GM20000 (cell line): ENCODE results near the gene RANBP9.
A peak's percentile ranks its signal among the peaks of the same experiment; 100 is the strongest.

Experiments used
- DNase-seq: peaks from one replicate; pipeline ENCODE4 v3.0.0; 2012; ENCODE audit warnings: low spot score
- CTCF ChIP-seq: IDR thresholded peaks from 2 replicates; pipeline ENCODE4 v1.5.1; 2012; ENCODE audit warnings: mild to moderate bottlenecking, control low read depth; ENCODE audit errors: extremely low read depth, missing control alignments

The RANBP9 gene

GRCh38 chr6:13574571-13575376 is 136.9 kb downstream of the RANBP9 start, which contains the start of gene SIRT5:
Gene SIRT5 (plus strand): TSS chr6:13574601. CDS start chr6:13584111, 9,510 bp downstream.
- DNase-seq, result peak; percentile 80
- no peak for TF ChIP-seq CTCF

DNA sequence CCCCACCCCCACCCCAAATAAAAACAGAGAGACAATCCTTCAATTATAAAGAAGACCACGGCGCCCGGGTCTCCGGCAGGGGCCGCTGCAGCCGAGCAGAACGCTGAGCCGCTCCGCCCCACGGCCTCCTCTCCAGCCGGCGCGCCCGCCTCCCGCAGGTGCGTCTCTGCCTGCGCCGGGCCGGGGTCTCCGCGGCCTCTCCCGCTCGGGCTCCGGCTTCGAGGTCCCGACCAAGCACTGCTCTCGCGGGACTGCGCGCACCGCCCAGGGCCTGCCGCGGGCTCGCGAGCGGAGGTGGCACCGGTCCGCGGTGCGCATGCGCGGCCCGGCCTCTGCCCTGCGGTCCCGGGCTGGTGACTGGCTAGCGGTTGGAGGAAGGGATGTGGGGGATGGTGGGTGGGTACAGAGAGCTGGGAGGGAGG is 137.5 kb downstream of the RANBP9 start:
- peak; percentile 97 for DNase-seq
- peak; percentile 18 for TF ChIP-seq CTCF

DNA sequence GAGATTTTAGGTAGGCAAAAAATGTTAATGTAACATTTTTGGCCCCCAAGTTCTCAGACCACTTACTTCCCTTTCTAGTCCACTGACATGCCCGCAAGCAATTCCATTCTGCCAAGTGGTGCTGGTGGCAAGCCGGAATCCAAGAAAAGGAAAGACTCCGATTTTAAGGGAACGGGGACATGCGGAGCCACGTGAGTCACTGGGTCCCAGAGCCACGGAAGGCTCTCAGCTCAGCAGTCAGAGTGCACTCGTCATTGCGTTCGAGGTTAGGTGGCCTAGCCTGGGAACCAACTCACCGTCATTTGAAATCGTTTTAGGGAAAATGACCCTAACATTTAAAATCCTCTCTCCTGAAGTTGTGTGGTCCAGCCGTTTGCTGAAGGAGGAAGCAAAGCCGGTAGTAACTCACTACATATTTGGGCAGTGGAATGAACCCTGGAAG is 137.9 kb downstream of the RANBP9 start:
- no peak for DNase-seq
- no peak for TF ChIP-seq CTCF

DNA sequence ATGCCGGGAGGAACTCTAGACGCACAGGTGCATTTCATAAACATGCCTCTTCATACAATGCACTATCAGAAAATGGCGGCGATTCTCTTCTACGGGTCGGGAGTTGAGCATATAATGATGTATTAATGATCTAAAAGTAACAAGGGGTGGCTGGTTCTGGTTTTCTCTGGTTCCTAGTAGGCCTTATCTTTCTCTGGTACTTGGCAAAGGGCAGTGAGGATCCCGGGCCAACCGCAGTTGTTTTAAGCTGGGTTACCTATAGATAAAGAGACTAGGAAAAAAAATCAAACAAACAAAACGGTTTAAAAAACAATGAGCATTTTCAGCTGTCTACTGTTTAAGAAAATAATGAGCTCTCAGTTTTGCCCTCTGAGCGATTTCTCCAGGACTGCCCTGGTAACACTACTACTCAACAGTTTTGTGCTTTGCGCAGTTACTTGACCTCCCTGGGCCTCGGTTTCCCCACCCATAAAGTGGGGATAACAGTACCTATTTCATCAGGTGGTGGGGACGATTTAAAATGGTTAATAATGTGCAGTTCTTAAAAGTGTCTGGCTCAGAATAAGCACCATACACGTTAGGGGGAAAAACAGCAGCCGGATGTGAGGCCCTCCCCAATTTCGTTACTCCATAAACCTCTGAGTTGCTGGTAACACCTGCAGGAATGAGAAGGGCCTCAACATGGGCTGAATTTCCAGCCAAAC is 138.5 kb downstream of the RANBP9 start:
- no peak for DNase-seq
- TF ChIP-seq CTCF, result no peak

GRCh38 chr6:13572240-13572639 is 139.4 kb downstream of the RANBP9 start:
- no peak for TF ChIP-seq CTCF
- DNase-seq, result no peak
